HepG2 (cell line): ENCODE measurements around the gene ZNF132. TPM values are rescaled to one million over a fixed set of nuclear protein-coding genes. Genes with fewer than 3 reads are reported as not detected.

ENCODE experiments used
- ATAC-seq: fragments of 200-7000 bp; cut with Tn5 transposase; 3 replicates; pipeline ENCODE4 v1.9.1; 2020; ENCODE audit warnings: mild to moderate bottlenecking, moderate library complexity
- BruUV-seq: library from RNA; stranded (reverse); fragments of 400-500 nt; replicated peaks from 2 replicates; lab custom pipeline; 2021; lab: Mats Ljungman, UMichigan
- CTCF ChIA-PET: fragments of 300-600 bp; formaldehyde crosslinking; extraction: SDS; loops from one replicate; lab custom pipeline; 2021; ENCODE audit warnings: low total read pairs, inconsistent platforms, low intra/inter-chr PET ratio; lab: Yijun Ruan, JAX
- POLR2A ChIA-PET: fragments of 350-600 bp; sonication (Branson Sonifier 250); formaldehyde crosslinking; loops from one replicate; lab custom pipeline; 2020; ENCODE audit warnings: antibody characterized with exemption, inconsistent platforms; lab: Yijun Ruan, JAX
- DNase-seq: peaks from one replicate; pipeline ENCODE4 v3.0.0-alpha.2; 2015; ENCODE audit warnings: low spot score
- FAIRE-seq: peaks from 3 replicates; lab custom pipeline; 2011; peaks lifted over from hg19 to GRCh38; lab: Jason Lieb, UNC
- H2AFZ ChIP-seq: one replicate; pipeline ENCODE4 v1.6.1; 2011; ENCODE audit warnings: low read length, inconsistent platforms
- H3K27ac ChIP-seq: fragments of 300-600 bp; 3 replicates; pipeline ENCODE4 v1.8.0; 2011; ENCODE audit warnings: mixed run types, mild to moderate bottlenecking, mixed read lengths, low read length, inconsistent platforms; ENCODE audit not compliant: insufficient read depth; ENCODE audit errors: extremely low read length
- H3K27me3 ChIP-seq, 2 experiments: fragments of 200-600 bp in 1 of 2; 2 replicates in 1 of 2; 3 replicates in 1 of 2; pipeline versions ENCODE4 v1.6.0 to v1.8.0; 2011; ENCODE audit warnings: low read length in 2 of 2, mild to moderate bottlenecking in 2 of 2, moderate library complexity in 2 of 2, inconsistent platforms in 1 of 2; ENCODE audit not compliant: insufficient read depth in 2 of 2, control insufficient read depth in 1 of 2
- H3K36me3 ChIP-seq, 2 experiments: fragments of 200-600 bp in 1 of 2; replicated peaks in 1 of 2; 2 replicates in 1 of 2; 3 replicates in 1 of 2; pipeline versions ENCODE4 v1.5.1 to v1.8.0; 2011; ENCODE audit warnings: low read length in 2 of 2, inconsistent platforms in 1 of 2; ENCODE audit not compliant: insufficient read depth in 2 of 2, control insufficient read depth in 1 of 2
- H3K4me1 ChIP-seq: 2 replicates; pipeline ENCODE4 v1.5.1; 2012; ENCODE audit warnings: low read length, inconsistent platforms; ENCODE audit not compliant: insufficient read depth
- H3K4me2 ChIP-seq: 2 replicates; pipeline ENCODE4 v1.6.0; 2011; ENCODE audit warnings: low read depth, low read length, inconsistent platforms
- H3K4me3 ChIP-seq, 3 experiments: fragments of 200-600 bp in 1 of 3; sonication (generic), shearing (Covaris generic) in 1 of 3; replicated peaks in 1 of 3; 2 replicates each; pipeline ENCODE4 v1.5.1; 2011 to 2016; ENCODE audit warnings: low read length in 3 of 3, inconsistent platforms in 2 of 3, low read depth in 2 of 3, mild to moderate bottlenecking in 2 of 3, control low read depth in 1 of 3, mixed read lengths in 1 of 3; ENCODE audit not compliant: insufficient read depth in 1 of 3
- H3K79me2 ChIP-seq: one replicate; pipeline ENCODE4 v1.6.1; 2011; ENCODE audit warnings: low read length, inconsistent platforms; ENCODE audit not compliant: insufficient read depth
- H3K9ac ChIP-seq: 2 replicates; pipeline ENCODE4 v1.6.0; 2011; ENCODE audit warnings: mild to moderate bottlenecking, low read depth, low read length, inconsistent platforms; ENCODE audit not compliant: insufficient read depth
- H3K9me3 ChIP-seq: 2 replicates; pipeline ENCODE4 v1.5.1; 2012; ENCODE audit warnings: mild to moderate bottlenecking, low read length
- H4K20me1 ChIP-seq: 2 replicates; pipeline ENCODE4 v1.6.0; 2011; ENCODE audit warnings: inconsistent platforms, mild to moderate bottlenecking, low read length, moderate library complexity; ENCODE audit not compliant: insufficient read depth
- DNMT3B ChIP-seq: conservative IDR thresholded peaks from 2 replicates; pipeline ENCODE4 v1.6.1; 2016; ENCODE audit warnings: missing biosample characterization, control low read depth
- FOXM1 ChIP-seq: sonication (generic); formaldehyde crosslinking; IDR thresholded peaks from 2 replicates; pipeline ENCODE4 v1.5.0; 2020; ENCODE audit warnings: missing genetic modification reagents
- JUNB ChIP-seq: sonication (generic); formaldehyde crosslinking; IDR thresholded peaks from 2 replicates; pipeline ENCODE4 v1.8.0; 2022; ENCODE audit warnings: missing genetic modification reagents, mild to moderate bottlenecking, borderline replicate concordance
- NBN ChIP-seq: fragments of 450-650 bp; conservative IDR thresholded peaks from 2 replicates; pipeline ENCODE4 v1.6.1; 2017
- NKX3-1 ChIP-seq: sonication (generic); formaldehyde crosslinking; IDR thresholded peaks from 2 replicates; pipeline ENCODE4 v1.5.0; 2020; ENCODE audit warnings: missing genetic modification reagents
- RXRA ChIP-seq: sonication (generic); formaldehyde crosslinking; IDR thresholded peaks from 2 replicates; pipeline ENCODE4 v1.5.1; 2020; ENCODE audit warnings: missing genetic modification reagents
- SALL1 ChIP-seq: sonication (generic); formaldehyde crosslinking; IDR thresholded peaks from 2 replicates; pipeline ENCODE4 v1.8.0; 2022; ENCODE audit warnings: mild to moderate bottlenecking, missing genetic modification reagents
- SMARCE1 ChIP-seq: fragments of 450-650 bp; IDR thresholded peaks from 2 replicates; pipeline ENCODE4 v1.6.1; 2017; ENCODE audit warnings: borderline replicate concordance
- SRF ChIP-seq: IDR thresholded peaks from 2 replicates; pipeline ENCODE4 v1.6.1; 2011; ENCODE audit warnings: mild to moderate bottlenecking, low read depth, low read length, moderate library complexity
- U2AF1 ChIP-seq: fragments of 200-400 bp; formaldehyde crosslinking; optimal IDR thresholded peaks from 2 replicates; pipeline ENCODE3; 2017; ENCODE audit warnings: mild to moderate bottlenecking, low read depth, low read length
- XBP1 ChIP-seq: sonication (generic); formaldehyde crosslinking; IDR thresholded peaks from 2 replicates; pipeline ENCODE4 v1.5.0; 2020; ENCODE audit warnings: missing genetic modification reagents
- ZNF160 ChIP-seq: sonication (generic); formaldehyde crosslinking; IDR thresholded peaks from 2 replicates; pipeline ENCODE4 v1.8.0; 2022; ENCODE audit warnings: mild to moderate bottlenecking, inconsistent platforms, missing genetic modification reagents
- ZNF253 ChIP-seq: sonication (generic); formaldehyde crosslinking; IDR thresholded peaks from 2 replicates; pipeline ENCODE4 v1.8.0; 2022; ENCODE audit warnings: mild to moderate bottlenecking, missing genetic modification reagents, borderline replicate concordance
- ZNF296 ChIP-seq: sonication (generic); formaldehyde crosslinking; conservative IDR thresholded peaks from 2 replicates; pipeline ENCODE4 v1.5.0; 2020; ENCODE audit warnings: mild to moderate bottlenecking, missing genetic modification reagents
- ZNF382 ChIP-seq: sonication (generic); formaldehyde crosslinking; IDR thresholded peaks from 2 replicates; pipeline ENCODE4 v1.5.0; 2020; ENCODE audit warnings: missing genetic modification reagents, mild to moderate bottlenecking, borderline replicate concordance
- ZNF460 ChIP-seq: sonication (generic); formaldehyde crosslinking; IDR thresholded peaks from 2 replicates; pipeline ENCODE4 v1.5.1; 2020; ENCODE audit warnings: missing genetic modification reagents, mild to moderate bottlenecking, borderline replicate concordance
- ZNF709 ChIP-seq: sonication (generic); formaldehyde crosslinking; IDR thresholded peaks from 2 replicates; pipeline ENCODE4 v1.5.0; 2020; ENCODE audit warnings: mild to moderate bottlenecking, missing genetic modification reagents
- ZNF724P ChIP-seq: sonication (generic); formaldehyde crosslinking; IDR thresholded peaks from 2 replicates; pipeline ENCODE4 v1.8.0; 2022; ENCODE audit warnings: missing genetic modification reagents, borderline replicate concordance
- ZSCAN12 ChIP-seq: sonication (generic); formaldehyde crosslinking; IDR thresholded peaks from 2 replicates; pipeline ENCODE4 v1.9.0; 2021; ENCODE audit warnings: mild to moderate bottlenecking, missing genetic modification reagents
- WGBS: methylation state at CpG from one replicate; pipeline ENCODE4 v1.1.6; 2017; ENCODE audit warnings: low lambda C conversion rate; 5-methylcytosine and 5-hydroxymethylcytosine counted together
- in situ Hi-C: cut with HindIII; loops from 2 replicates; pipeline ENCODE4 v1.10.0; 2017; ENCODE audit warnings: low pct_unique_long_range_greater_than_20kb; ENCODE audit not compliant: extremely low pct_ligation_motif_present
- intact Hi-C: fragments of 100-400 bp; cut with micrococcal nuclease; formaldehyde crosslinking; loops from one replicate; pipeline ENCODE4 v1.10.0; 2022; ENCODE audit not compliant: unreplicated experiment
- polyA plus RNA-seq, 8 experiments: library from polyadenylated mRNA; depleted of rRNA in 3 of 8; stranded (reverse) in 7 of 8; unstranded in 1 of 8; fragments of >200 nt; fragmentation: Illumina TruSeq in 4 of 8; extraction: Trizol in 4 of 8; gene quantifications; 2 replicates each; pipeline versions ENCODE4 v1.2.1 to v1.2.3, GENCODE V29; 2011 to 2016; ENCODE audit warnings: low read depth in 4 of 8, missing spikeins in 1 of 8, mixed read lengths in 1 of 8; ENCODE audit not compliant: insufficient read depth in 1 of 8
- total RNA-seq, 5 experiments: library from RNA; depleted of rRNA; stranded (reverse); fragments of >200 nt; fragmentation: Illumina TruSeq; extraction: Trizol; gene quantifications; 2 replicates each; pipeline ENCODE4 v1.2.3, GENCODE V29; 2016; ENCODE audit warnings: low read depth in 1 of 5
- TF ChIP-seq, protein P1 (sequence below): sonication (generic); formaldehyde crosslinking; IDR thresholded peaks from 2 replicates; pipeline ENCODE4 v1.4.0; 2020; ENCODE audit warnings: mild to moderate bottlenecking, missing genetic modification reagents
- TF ChIP-seq, protein P2 (sequence below): sonication (generic); formaldehyde crosslinking; IDR thresholded peaks from 2 replicates; pipeline ENCODE4 v1.4.0; 2020; ENCODE audit warnings: missing genetic modification reagents, low read depth, mild to moderate bottlenecking, borderline replicate concordance
- TF ChIP-seq, protein P3 (sequence below): sonication (generic); formaldehyde crosslinking; conservative IDR thresholded peaks from 2 replicates; pipeline ENCODE4 v1.4.0; 2020; ENCODE audit warnings: missing genetic modification reagents

The ZNF132 gene
- total and polyA plus RNA-seq, 2 of the 13 experiments (the other 11 are each of a cell fraction or from before 2014, with no cell fraction given): not detected

DNA sequence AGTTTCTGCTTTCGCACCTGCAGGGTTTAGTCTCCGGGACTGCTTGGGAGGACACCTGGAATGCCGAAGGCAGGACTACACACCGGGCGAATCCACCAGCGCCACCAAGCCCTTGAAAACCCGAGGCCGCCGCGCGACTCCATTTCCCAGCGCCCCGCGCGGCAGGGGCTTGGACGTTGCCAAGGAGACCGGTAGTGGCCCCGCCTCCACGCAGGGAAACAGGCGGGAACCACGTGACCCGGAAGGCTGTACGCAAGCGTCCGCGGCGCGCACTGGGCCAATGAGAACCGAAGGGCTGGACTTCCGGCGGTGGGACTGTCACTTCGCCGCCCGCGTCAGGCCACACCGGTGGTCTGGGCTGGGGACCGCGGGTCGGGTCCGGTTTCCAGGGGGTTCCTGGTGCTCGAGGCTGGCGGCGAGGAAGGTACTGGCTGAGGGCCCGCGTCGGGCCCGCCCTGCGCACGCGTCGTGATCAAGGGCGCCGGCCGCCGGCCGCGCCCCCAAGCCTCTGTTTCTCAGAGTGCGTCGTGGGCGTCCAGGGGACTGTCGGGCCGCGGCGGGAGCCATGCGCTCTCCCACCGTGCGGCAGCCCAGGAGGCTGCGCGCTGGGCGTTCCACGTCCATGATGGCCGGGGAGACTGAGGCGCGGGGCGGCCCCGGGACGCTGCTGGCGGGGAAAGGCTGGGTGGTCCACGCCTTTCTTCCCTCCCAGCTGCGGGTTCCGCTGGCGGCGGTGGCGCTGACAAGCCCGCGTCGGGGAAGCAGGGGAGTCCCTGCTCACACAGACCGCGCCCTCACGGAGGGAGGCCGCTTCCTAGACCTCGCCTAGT is 27.0 kb upstream of the ZNF132 start, which contains the start of gene ZNF324:
TSS of gene ZNF324 (plus strand) at position 321 of the 830 bp plus-strand sequence. CDS start 2,106 bp downstream, outside the sequence.
- peaks cover 2 to 11% of the 10 kb centered on the region in 2 experiments; a peak in 3 of 5 replicates for H3K36me3 ChIP-seq
- H3K9me3 ChIP-seq: no peaks in the 10 kb centered on the region
- H3K4me3 ChIP-seq: peak within 1 kb of the TSS; percentile 71 to 93 (median 86)
- peak within 1 kb of the TSS; percentile 94 for H3K4me2 ChIP-seq
- H3K79me2 ChIP-seq: peaks cover 6% of the 10 kb centered on the region
- H3K4me1 ChIP-seq: peaks cover 24% of the 10 kb centered on the region
- intact Hi-C loops: loop anchor here (2.0 to 5.0 kb wide), 4 partner anchors 16 to 140 kb away; partner anchors contain the start of genes ZBTB45, ZNF324B, ZNF584 and ZSCAN22
- H3K27ac ChIP-seq: peak within 1 kb of the TSS; percentile 51
- no TSS peak for BruUV-seq
- H3K27me3 ChIP-seq: no peaks in the 10 kb centered on the region
- ChIA-PET CTCF (no interaction called here), POLR2A (interaction anchor here (1.4 kb wide), 1 partner anchor 47 kb away, joined by 4 read pairs; no protein-coding TSS in a partner anchor)
- no peaks in the 10 kb centered on the region for H4K20me1 ChIP-seq
- in situ Hi-C loops: no loop called here
- FAIRE-seq (peak; percentile 80), ATAC-seq (peak; percentile 89), DNase-seq (peak; percentile 94)
- 0% methylated on average over 2 of the region's 92 CpGs for WGBS
- peak within 1 kb of the TSS; percentile 80 for H2AFZ ChIP-seq
- peak within 1 kb of the TSS; percentile 74 for H3K9ac ChIP-seq
- TF ChIP-seq JUNB (CRISPR knock-in tag) (no peak), ZNF160 (CRISPR knock-in tag) (no peak), ZNF709 (CRISPR knock-in tag) (no peak), ZNF253 (CRISPR knock-in tag) (no peak), SMARCE1 (no peak), DNMT3B (CRISPR knock-in tag) (no peak), U2AF1 (no peak), ZNF724P (CRISPR knock-in tag) (0 out of 2 replicates have a peak, but pooled peaks have one; percentile 33), NBN (no peak), FOXM1 (CRISPR knock-in tag) (no peak), RXRA (CRISPR knock-in tag) (no peak), SALL1 (peak; percentile 30; the same call in 1 of the 2 replicates), ZNF296 (CRISPR knock-in tag) (no peak), NKX3-1 (CRISPR knock-in tag) (no peak), ZNF460 (CRISPR knock-in tag) (no peak), ZNF382 (no peak), XBP1 (no peak), SRF (no peak), ZSCAN12 (CRISPR knock-in tag) (no peak)
- TF ChIP-seq, protein P1, sequence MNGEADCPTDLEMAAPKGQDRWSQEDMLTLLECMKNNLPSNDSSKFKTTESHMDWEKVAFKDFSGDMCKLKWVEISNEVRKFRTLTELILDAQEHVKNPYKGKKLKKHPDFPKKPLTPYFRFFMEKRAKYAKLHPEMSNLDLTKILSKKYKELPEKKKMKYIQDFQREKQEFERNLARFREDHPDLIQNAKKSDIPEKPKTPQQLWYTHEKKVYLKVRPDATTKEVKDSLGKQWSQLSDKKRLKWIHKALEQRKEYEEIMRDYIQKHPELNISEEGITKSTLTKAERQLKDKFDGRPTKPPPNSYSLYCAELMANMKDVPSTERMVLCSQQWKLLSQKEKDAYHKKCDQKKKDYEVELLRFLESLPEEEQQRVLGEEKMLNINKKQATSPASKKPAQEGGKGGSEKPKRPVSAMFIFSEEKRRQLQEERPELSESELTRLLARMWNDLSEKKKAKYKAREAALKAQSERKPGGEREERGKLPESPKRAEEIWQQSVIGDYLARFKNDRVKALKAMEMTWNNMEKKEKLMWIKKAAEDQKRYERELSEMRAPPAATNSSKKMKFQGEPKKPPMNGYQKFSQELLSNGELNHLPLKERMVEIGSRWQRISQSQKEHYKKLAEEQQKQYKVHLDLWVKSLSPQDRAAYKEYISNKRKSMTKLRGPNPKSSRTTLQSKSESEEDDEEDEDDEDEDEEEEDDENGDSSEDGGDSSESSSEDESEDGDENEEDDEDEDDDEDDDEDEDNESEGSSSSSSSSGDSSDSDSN (CRISPR knock-in tag): peak; percentile 47
- TF ChIP-seq, protein P2, sequence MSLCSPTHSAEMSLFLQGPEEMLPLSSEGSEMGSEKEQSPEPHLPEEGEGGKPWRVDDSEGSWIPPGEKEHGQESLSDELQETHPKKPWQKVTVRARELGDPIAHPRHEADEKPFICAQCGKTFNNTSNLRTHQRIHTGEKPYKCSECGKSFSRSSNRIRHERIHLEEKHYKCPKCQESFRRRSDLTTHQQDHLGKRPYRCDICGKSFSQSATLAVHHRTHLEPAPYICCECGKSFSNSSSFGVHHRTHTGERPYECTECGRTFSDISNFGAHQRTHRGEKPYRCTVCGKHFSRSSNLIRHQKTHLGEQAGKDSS (CRISPR knock-in tag): no peak
- TF ChIP-seq, protein P3, sequence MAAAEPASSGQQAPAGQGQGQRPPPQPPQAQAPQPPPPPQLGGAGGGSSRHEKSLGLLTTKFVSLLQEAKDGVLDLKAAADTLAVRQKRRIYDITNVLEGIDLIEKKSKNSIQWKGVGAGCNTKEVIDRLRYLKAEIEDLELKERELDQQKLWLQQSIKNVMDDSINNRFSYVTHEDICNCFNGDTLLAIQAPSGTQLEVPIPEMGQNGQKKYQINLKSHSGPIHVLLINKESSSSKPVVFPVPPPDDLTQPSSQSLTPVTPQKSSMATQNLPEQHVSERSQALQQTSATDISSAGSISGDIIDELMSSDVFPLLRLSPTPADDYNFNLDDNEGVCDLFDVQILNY: no peak
